Neural cell (in vitro differentiated cells): ENCODE measurements around the gene RTN4RL1.

ENCODE experiments used
- CTCF ChIP-seq: fragments of 450-650 bp; IDR thresholded peaks from 2 replicates; pipeline ENCODE4 v1.5.1; 2014; ENCODE audit warnings: antibody characterized with exemption, mild to moderate bottlenecking, moderate library complexity; ENCODE audit not compliant: poor library complexity, severe bottlenecking
- EP300 ChIP-seq: fragments of 450-650 bp; conservative IDR thresholded peaks from 2 replicates; pipeline ENCODE4 v1.6.1; 2014; ENCODE audit warnings: antibody characterized with exemption, mild to moderate bottlenecking, moderate library complexity; ENCODE audit not compliant: poor library complexity, severe bottlenecking
- EZH2 ChIP-seq: fragments of 200-600, 300-800 bp; shearing (Covaris generic), sonication (generic); IDR thresholded peaks from 2 replicates; pipeline ENCODE4 v1.6.1; 2014; ENCODE audit warnings: antibody characterized with exemption, low read length, borderline replicate concordance, mild to moderate bottlenecking; ENCODE audit not compliant: insufficient read depth, poor library complexity, severe bottlenecking
- POLR2AphosphoS5 ChIP-seq: IDR thresholded peaks from 2 replicates; pipeline ENCODE4 v1.6.1; 2012
- RAD21 ChIP-seq: fragments of 450-650 bp; conservative IDR thresholded peaks from 2 replicates; pipeline ENCODE4 v1.6.1; 2014; ENCODE audit warnings: antibody characterized with exemption, mild to moderate bottlenecking, moderate library complexity
- TAF1 ChIP-seq: IDR thresholded peaks from 2 replicates; pipeline ENCODE4 v1.6.1; 2012; ENCODE audit warnings: low read depth

- TF ChIP-seq CTCF (no peak), POLR2AphosphoS5 (no peak), EZH2 (no peak), TAF1 (no peak), RAD21 (no peak), EP300 (no peak)
Measured at GRCh38 chr17:1943436-1943831, 81.7 kb downstream of the RTN4RL1 start.
